Kidney (tissue), 14 donors: ENCODE measurements around the gene HNRNPUL1. TPM values are rescaled to one million over a fixed set of nuclear protein-coding genes. Genes with fewer than 3 reads are reported as not detected.
A peak's percentile ranks its signal among the peaks of the same experiment; 100 is the strongest.

Experiments used
- DNase-seq, 5 donors: peaks; one replicate each; pipeline ENCODE4 v3.0.0-alpha.2; 2013 to 2020
- FAIRE-seq: peaks from 2 replicates; lab custom pipeline; 2012; peaks lifted over from hg19 to GRCh38; lab: Jason Lieb, UNC
- H3K27ac ChIP-seq, 2 donors: one replicate each; pipeline ENCODE4 v1.7.0; 2013; ENCODE audit warnings: low read depth in 2 of 2, low read length in 2 of 2, inconsistent platforms in 1 of 2
- H3K27me3 ChIP-seq: one replicate; pipeline ENCODE4 v1.7.1; 2013; ENCODE audit warnings: low read length, inconsistent platforms; ENCODE audit not compliant: control insufficient read depth, insufficient read depth
- H3K36me3 ChIP-seq, 3 donors: one replicate each; pipeline versions ENCODE4 v1.7.0 to v1.7.1; 2013; ENCODE audit warnings: low read length in 3 of 3, control low read depth in 1 of 3, inconsistent platforms in 1 of 3; ENCODE audit not compliant: insufficient read depth in 3 of 3, control insufficient read depth in 2 of 3
- H3K4me1 ChIP-seq, 3 donors: one replicate each; pipeline versions ENCODE4 v1.7.0 to v1.7.1; 2013; ENCODE audit warnings: low read length in 3 of 3, inconsistent platforms in 1 of 3, low read depth in 1 of 3; ENCODE audit not compliant: control insufficient read depth in 2 of 3, insufficient read depth in 2 of 3
- H3K4me3 ChIP-seq, 3 donors: one replicate each; pipeline versions ENCODE4 v1.7.0 to v1.8.1; 2013; ENCODE audit warnings: low read length in 3 of 3, control low read depth in 1 of 3, inconsistent platforms in 1 of 3
- H3K9ac ChIP-seq, 3 donors: one replicate each; pipeline versions ENCODE4 v1.7.0 to v1.7.1; 2013; ENCODE audit warnings: low read length in 3 of 3, control low read depth in 1 of 3, inconsistent platforms in 1 of 3
- H3K9me3 ChIP-seq, 3 donors: one replicate each; pipeline versions ENCODE4 v1.7.0 to v1.7.1; 2013; ENCODE audit warnings: low read length in 3 of 3, control low read depth in 1 of 3, inconsistent platforms in 1 of 3; ENCODE audit not compliant: control insufficient read depth in 2 of 3, insufficient read depth in 1 of 3
- intact Hi-C: fragments of 100-400 bp; cut with DNase I; formaldehyde crosslinking; loops from one replicate; pipeline ENCODE4 v1.11.1; 2022
- polyA plus RNA-seq: library from polyadenylated mRNA; stranded (reverse); fragments of 350-450 nt; fragmentation: Illumina TruSeq; extraction: RNeasy Lipid Tissue Mini Kit (QIAGEN cat#74804); gene quantifications from one replicate; pipeline ENCODE4 v1.2.3, GENCODE V29; 2014; ENCODE audit warnings: low read depth, low replicate concordance; ENCODE audit not compliant: insufficient read depth
- total RNA-seq: library from RNA; stranded (reverse); fragmentation: NEBNext Ultra II Directional; extraction: Animal tissue kit (Norgen Biotek cat#: 25700); gene quantifications from one replicate; pipeline ENCODE4 v1.2.1, GENCODE V29; 2021
- TF ChIP-seq, protein P1 (sequence below): IDR thresholded peaks from 3 replicates; pipeline ENCODE4 v1.5.1; 2012; ENCODE audit warnings: mild to moderate bottlenecking, moderate library complexity, borderline replicate concordance; ENCODE audit not compliant: insufficient read depth; ENCODE audit errors: extremely low read depth
- donor health status: control.
- donor health status: control.
- donor health status: control.
- donor health status: control.
- donor health status: control.
- donor health status: DM: yes; HTN: yes; CAD: no.
- donor health status: Normal renal cell carcinoma (clear cell type).

HNRNPUL1 gene
- total and polyA plus RNA-seq, 2 donors from 2014 or later = 51.0 to 182 TPM

- TF ChIP-seq, protein P1, sequence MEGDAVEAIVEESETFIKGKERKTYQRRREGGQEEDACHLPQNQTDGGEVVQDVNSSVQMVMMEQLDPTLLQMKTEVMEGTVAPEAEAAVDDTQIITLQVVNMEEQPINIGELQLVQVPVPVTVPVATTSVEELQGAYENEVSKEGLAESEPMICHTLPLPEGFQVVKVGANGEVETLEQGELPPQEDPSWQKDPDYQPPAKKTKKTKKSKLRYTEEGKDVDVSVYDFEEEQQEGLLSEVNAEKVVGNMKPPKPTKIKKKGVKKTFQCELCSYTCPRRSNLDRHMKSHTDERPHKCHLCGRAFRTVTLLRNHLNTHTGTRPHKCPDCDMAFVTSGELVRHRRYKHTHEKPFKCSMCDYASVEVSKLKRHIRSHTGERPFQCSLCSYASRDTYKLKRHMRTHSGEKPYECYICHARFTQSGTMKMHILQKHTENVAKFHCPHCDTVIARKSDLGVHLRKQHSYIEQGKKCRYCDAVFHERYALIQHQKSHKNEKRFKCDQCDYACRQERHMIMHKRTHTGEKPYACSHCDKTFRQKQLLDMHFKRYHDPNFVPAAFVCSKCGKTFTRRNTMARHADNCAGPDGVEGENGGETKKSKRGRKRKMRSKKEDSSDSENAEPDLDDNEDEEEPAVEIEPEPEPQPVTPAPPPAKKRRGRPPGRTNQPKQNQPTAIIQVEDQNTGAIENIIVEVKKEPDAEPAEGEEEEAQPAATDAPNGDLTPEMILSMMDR = peak; percentile 96
- Histone ChIP-seq H3K36me3 (peaks cover 9 to 39% (median 27%) of the 10 kb centered on the region in 3 donors), H3K27ac (peak overlapping the region; percentile 68 to 96), H3K4me3 (peak overlapping the region in 2 of 3 donors; percentile 82 to 85), H3K27me3 (no peaks in the 10 kb centered on the region), H3K4me1 (peaks cover 0 to 15% (median 9%) of the 10 kb centered on the region in 3 donors), H3K9ac (peak overlapping the region in 2 of 3 donors; percentile 59 to 82), H3K9me3 (no peaks in the 10 kb centered on the region)
- intact Hi-C loops = no loop called here
- DNase-seq (peak; percentile 92 to 95 (median 94)), FAIRE-seq (no peak)
These were observed 44.4 kb downstream of the HNRNPUL1 start for GRCh38 chr19:41308450-41309179.

- Histone ChIP-seq H3K9ac (peak overlapping the region; percentile 79 to 98 (median 82)), H3K4me3 (peak overlapping the region; percentile 82 to 99 (median 85)), H3K4me1 (peaks cover 0 to 15% (median 9%) of the 10 kb centered on the region in 3 donors), H3K36me3 (peaks cover 6 to 33% (median 19%) of the 10 kb centered on the region in 3 donors), H3K27me3 (no peaks in the 10 kb centered on the region), H3K27ac (peak overlapping the region; percentile 95 to 96), H3K9me3 (no peaks in the 10 kb centered on the region)
- DNase-seq (peak in 1 of 5 donors; percentile 58), FAIRE-seq (no peak)
- intact Hi-C loops = no loop called here
- TF ChIP-seq, protein P1 = no peak
These were observed 45.2 kb downstream of the HNRNPUL1 start for GRCh38 chr19:41309180-41310032.

- TF ChIP-seq, protein P1 = no peak
- peaks cover 0 to 15% (median 9%) of the 10 kb centered on the region in 3 donors for H3K4me1 ChIP-seq
- peak within 1 kb of the TSS; percentile 79 to 98 (median 82) for H3K9ac ChIP-seq
- H3K27ac ChIP-seq = peak within 1 kb of the TSS; percentile 95 to 96
- H3K9me3 ChIP-seq = no peaks in the 10 kb centered on the region
- peaks cover 0 to 25% (median 12%) of the 10 kb centered on the region in 3 donors for H3K36me3 ChIP-seq
- intact Hi-C loops = no loop called here
- FAIRE-seq = no peak
- H3K4me3 ChIP-seq = peak within 1 kb of the TSS; percentile 82 to 99 (median 85)
- no peaks in the 10 kb centered on the region for H3K27me3 ChIP-seq
- peak; percentile 92 to 96 (median 95) for DNase-seq
These were observed 46.1 kb downstream of the HNRNPUL1 start, which contains the start of gene CCDC97 for GRCh38 chr19:41310033-41310831. TSS of gene CCDC97 (plus strand) at chr19:41310172. CDS start at chr19:41310311, 139 bp downstream.
